Retina (tissue), 1 donor: ENCODE data around the gene ALDH3A1.
A peak's percentile ranks its signal among the peaks of the same experiment; 100 is the strongest.

Source experiments
- DNase-seq: peaks from one replicate; pipeline ENCODE4 v3.0.0-alpha.2; 2016

ALDH3A1 gene

GRCh38 chr17:19718613-19719354 lies 29.3 kb downstream of the ALDH3A1 start:
- no peak for DNase-seq

DNA sequence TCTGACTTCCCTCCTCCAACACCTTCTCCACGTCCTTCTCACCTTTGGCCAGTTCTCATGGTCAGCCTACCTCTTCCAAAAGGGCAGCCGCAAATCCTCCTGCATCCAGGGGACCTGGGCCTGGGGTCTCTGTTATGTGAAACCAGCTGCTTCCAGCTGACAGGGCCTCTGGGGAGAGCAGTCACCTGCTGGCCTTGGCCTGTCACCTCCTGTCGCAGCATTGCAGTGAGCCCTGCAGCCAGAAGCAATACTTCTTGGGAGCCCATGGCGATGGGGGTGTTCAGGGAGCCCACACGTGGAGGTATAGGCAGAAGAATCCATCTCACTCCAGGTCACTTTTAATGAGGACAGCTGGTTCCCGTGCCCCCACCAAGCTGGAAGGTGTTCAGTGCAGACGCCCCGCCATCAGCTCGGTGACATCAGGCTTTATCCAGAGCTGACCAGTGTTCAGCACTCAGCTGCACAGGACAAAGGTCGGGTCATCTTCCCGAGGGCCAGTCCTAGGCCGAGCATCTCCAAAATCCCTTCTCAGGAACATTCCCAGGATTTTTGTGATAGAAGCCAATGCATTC lies 30.0 kb downstream of the ALDH3A1 start:
- DNase-seq: no peak

GRCh38 chr17:19717411-19717908 lies 30.6 kb downstream of the ALDH3A1 start:
- no peak for DNase-seq

- DNase-seq: no peak
Observed at GRCh38 chr17:19717031-19717360, 31.1 kb downstream of the ALDH3A1 start.

GRCh38 chr17:19716108-19717030 lies 31.7 kb downstream of the ALDH3A1 start, which contains the start of gene SLC47A2:
Gene SLC47A2, minus strand, starts transcription at chr17:19716584. Its CDS starts 29 bp downstream, at chr17:19716555.
- DNase-seq: peak; percentile 54

GRCh38 chr17:19714542-19715411 lies 33.3 kb downstream of the ALDH3A1 start:
- no peak for DNase-seq

DNA sequence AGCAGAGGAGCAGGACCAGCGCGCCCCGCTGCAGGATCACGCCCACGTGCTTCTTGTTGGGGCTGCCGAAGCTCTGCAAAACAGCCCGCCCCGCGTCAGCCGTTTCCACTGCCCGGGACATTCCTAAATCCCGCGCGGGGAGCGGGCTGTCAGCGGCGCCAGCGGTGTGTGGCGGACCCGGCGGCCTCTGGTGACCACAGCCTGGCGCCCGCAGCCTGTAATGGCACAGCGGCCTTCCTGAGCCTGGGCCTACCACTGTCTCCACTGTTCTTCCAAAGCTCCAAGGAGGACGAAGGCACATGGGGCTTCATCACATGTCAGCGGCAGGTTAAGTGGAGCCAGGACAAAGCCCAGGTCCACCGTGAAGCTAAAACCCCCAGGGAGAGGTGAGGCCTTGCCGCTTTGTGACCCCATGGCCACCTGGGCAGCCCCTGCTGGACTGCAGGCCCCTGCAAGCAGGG lies 34.2 kb downstream of the ALDH3A1 start:
- no peak for DNase-seq

DNA sequence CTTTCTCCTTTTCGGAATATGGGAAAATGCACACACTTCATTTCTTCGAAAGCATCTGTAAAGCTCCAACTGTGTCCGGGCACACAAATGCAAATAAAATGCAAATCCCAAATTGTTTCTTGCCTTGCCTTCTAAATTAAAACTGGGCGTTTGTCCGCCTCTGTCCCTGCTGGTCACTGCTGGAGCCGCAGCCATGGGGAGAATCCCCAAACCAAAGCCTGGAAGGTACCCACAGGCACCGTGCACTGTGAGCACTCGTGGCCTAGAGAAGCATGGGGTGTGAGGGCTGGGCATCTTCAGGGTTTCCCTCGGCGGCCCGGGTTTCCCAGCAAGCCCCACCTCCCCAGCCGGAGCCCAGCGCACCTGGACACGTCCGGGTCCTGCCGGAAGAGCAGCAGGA lies 34.6 kb downstream of the ALDH3A1 start:
- DNase-seq: no peak

GRCh38 chr17:19712436-19713004 lies 35.6 kb downstream of the ALDH3A1 start:
- no peak for DNase-seq

DNA sequence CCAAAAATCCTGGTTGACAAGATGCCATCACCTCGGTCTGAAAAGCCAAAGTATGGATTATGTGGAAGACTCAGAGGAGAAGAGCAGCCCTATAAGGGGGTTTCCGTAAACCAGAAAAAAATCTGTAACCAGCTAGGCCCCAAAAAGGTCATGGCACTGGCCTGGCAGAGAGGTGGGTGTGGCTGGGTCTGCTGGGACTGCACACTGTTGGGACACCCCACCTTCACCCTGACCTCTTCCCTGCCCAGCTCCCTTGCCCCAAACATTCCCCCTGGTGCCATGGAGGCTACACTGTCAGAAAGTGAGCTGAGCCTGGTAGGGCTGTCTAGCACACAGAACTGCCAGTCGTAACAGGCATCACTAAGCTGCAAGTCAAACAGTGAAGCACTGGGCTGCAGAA lies 38.3 kb downstream of the ALDH3A1 start:
- no peak for DNase-seq

DNA sequence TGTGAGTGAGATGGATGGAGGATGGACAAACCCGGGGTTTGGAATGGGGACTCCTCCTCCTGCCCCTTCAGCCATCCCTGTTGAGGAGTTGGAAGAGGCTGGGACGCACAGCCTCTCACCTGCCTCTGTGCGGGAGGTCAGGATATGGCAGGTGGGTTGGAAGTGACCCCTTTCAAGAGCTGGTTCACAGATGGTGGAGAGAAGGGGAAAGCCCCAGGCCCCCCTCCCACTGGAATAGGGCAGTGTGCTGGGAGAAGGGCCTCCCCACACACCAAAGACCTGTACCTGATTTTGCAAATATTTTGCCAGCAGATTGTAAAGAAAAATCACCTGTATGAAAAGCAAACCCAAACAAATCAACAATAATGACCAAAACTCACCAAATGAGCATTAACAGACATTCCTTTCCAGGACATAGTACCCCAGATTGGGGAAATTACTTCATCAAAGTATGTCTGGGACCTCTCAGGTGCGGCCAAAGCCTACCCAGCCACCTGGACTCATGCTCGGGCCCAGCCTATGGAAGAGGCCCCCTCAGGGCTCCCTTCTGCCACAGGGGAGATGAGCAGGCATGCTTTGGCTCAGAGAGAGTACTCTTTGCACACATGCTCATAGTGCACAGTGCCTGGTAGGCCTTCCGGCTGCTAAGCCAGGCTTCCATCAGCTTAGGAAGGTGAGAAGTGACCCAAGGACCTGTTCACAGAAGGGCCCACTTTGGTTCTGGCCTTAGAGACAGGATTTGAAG lies 39.5 kb downstream of the ALDH3A1 start:
- no peak for DNase-seq

GRCh38 chr17:19707728-19708221 lies 40.3 kb downstream of the ALDH3A1 start:
- no peak for DNase-seq

DNA sequence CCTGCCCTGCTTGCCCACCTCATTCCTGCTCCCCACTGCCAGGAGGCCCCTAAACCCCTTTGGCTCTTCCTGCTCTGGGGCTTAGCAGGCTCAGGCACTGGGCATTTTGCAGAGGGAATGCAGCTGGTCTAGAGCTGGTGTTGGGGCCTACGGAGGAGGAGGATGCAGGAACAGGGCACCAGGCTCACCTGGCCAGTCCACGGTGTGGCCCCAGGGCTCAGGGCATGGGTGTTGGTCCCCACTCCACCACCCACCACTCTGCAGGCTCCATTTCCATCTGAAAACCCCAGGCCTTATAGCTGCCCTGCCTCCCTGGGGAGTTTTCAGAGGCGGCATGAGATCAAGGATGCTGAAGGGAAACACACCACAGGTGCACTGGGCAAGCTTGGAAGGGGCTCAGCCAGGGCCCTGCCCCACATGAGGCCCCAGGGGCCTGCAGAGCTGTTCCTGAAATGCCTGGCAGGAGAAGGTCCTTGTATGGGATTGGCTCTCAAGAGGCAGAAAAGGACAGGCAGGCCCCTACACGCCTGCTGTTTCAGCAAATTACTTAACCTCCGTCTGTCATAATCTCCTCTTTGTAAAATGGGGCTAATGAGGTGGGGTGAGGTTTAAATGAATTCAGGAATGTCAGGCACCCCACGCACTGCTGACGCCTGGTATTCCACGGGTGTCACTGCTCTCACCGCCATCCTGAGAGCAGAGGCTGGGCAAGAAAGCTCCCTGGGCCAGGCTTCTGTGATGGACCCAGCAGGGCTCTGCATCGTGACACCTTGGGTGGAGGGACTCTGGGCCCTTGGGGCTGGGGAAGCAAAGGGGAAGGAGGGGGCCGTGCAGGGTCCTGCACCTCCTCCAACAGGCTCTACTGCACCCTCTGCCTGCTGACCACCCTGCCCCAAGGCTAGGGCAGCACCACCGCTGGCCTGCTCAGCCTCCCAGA lies 41.0 kb downstream of the ALDH3A1 start:
- peak; percentile 35 for DNase-seq

GRCh38 chr17:19705771-19706770 lies 42.0 kb downstream of the ALDH3A1 start:
- peak; percentile 54 for DNase-seq

GRCh38 chr17:19705201-19705600 lies 42.9 kb downstream of the ALDH3A1 start:
- DNase-seq: no peak

DNA sequence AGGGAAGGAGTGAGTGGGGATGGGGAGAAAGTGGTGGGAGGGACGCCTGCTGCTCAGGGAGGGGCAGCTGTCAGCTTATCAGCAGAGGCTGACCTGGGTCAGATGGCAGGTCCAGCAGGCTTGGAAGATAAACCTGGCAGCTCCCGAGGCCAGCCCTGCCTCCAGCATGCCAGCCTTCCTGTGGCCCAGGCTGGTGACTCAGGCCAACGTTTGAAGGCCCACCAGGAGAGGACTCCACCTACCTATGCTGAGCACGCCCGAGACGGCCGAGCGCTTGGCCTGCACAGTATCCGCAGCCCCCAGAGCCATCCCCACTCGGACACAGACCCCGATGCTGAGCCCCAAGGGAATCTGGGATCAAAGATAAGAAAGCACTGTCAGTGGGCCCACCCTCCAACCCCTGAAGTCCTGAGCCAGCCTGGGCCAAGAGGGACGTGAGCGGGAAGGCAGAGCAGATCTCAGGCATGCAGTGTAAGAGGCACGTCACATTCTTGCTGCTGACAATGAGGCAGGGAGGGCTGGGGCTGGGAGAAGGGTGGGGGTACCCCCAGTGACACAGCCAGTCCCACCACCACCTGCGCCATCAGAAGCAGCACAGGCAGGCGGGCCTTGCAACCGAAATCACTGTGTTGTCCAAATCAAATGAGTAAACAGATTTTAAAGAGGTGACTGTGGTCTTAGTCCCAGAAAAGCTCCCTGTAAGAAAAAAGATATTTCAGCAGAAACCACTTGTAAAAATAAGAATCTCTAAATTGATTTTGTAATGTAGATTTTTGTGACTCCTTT lies 44.1 kb downstream of the ALDH3A1 start:
- no peak for DNase-seq

- peak; percentile 74 for DNase-seq
Observed at GRCh38 chr17:19703106-19703827, 44.8 kb downstream of the ALDH3A1 start.
